Stimulated activated CD4-positive, alpha-beta T cell treated with anti-CD3 and anti-CD28 coated beads, TNF-alpha, amount 100 ng/mL, for 48 hours (primary cell): ENCODE data around the gene KRTAP7-1.

ENCODE experiments used
- DNase-seq, 3 donors: peaks; one replicate each; pipeline ENCODE4 v3.0.0-alpha.2; 2020; ENCODE audit warnings: low read depth in 3 of 3

Gene KRTAP7-1, protein sequence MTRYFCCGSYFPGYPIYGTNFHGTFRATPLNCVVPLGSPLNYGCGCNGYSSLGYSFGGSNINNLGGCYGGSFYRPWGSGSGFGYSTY

DNA sequence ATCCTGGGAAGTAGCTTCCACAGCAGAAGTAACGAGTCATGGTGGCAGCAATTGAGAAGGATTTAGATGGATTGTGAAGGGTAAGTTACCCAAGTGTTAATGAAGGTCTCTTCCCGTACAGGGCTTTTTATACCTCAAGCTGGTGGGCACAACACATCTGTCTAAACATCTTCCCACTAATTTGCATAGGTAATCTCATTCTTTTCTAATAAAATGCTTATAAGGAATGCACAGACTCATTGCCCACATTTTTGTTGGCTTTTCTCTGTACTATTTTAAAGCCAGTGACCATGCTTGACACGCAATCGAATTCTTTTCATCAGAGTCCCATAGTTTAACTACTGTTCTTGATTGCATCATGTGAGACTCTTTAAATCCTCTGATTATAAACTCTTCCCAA is at the start of gene KRTAP7-1:
KRTAP7-1 (minus strand) TSS at position 101 of the 400 bp plus-strand sequence; CDS start at position 40, 61 bp downstream.
- DNase-seq = no peak

DNA sequence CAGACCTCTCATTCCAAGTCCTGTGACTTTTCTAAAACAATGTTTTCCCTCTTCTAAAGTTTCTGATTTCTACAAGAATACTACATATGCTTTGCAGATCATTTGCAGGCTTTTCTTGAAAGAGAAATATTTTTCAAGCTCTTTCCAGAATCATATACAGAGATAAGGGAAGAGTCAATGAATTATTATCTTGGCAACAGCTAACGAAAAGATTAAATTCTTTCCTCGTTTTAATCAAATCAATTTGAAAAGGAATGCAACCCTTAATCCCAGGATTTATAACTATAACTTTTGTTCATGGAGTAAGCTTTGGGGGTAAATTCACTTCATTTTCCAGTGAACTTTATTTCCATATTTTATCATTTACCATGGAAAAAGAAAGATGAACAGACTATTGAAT is 45.0 kb upstream of the KRTAP7-1 start:
- no peak for DNase-seq

DNA sequence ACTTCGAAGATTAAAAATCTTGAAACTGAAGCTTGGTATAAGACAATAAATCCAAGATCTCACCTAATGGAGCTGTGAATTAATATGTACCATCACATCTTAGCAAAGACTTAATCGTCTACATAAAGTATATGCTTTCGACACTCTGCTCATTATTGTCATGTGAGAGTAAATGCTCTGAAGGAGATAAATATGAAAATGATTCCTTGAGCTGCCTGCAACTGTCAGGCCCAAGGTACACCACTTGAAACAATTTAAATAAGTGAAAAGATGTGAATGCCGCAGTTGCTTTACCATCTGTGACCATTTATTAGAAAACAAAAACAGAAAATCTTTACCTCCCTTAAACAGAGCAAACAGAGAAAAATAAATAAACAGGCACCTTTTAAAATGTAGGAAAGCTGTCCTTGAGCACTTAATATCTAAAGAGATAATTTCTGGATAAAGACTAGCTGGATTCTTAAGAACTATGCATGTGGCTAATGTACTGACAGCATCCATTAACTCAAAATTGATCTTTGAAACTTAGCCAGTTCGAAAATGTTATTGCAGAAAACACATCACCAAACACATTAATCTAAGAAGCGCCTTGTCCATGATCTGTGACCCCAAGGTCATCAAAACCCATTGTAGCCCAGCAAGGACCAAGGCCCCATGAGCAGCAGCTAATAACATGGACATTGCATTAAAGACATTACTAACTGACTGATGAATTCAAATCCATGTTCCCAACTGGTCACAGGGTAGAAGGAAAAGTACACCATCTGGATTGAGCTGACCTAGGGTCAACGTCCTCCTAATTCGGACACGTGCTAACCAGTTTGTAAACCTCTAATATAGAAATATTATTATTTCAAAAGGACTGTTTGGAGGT is 18.3 kb upstream of the KRTAP7-1 start:
- DNase-seq = no peak

DNA sequence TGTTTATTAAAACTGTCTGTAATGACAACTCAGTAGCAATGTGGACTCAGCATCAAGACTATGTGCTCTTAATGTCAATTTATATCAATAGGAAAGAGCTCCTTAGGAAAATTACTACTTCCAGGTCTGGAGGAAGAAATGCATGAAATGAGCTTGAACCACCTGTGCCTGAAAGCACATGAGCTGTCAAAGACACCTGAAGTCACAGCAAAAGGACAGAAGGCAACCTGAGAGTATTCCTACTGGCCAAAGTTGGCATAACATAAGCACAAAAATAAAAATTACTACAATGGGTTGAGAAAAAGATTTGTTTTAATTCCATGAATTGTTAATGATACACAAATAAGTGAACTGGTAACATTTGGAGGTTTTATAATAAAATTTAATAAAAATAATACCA is 13.4 kb upstream of the KRTAP7-1 start:
- no peak for DNase-seq

DNA sequence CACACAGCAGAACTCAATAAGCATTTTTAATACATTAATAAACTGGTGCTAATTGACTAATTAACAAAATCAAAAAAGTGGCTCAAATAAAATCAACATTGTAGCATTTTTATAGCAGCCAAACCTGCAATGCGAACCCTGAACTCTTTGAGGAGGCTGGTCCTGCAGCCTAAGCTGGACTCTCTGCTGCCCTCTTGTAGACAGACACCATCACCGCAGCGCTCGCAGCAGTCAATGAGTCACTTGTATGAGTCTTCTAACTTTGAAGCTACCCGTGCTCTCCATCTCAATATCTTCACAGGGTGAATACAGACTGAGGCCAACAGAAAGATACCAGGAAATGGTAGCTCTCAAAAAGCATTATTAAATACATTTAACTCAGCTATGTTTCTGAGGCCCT is 9.7 kb upstream of the KRTAP7-1 start:
- peak in 2 of 3 donors; percentile 10 to 23 for DNase-seq

DNA sequence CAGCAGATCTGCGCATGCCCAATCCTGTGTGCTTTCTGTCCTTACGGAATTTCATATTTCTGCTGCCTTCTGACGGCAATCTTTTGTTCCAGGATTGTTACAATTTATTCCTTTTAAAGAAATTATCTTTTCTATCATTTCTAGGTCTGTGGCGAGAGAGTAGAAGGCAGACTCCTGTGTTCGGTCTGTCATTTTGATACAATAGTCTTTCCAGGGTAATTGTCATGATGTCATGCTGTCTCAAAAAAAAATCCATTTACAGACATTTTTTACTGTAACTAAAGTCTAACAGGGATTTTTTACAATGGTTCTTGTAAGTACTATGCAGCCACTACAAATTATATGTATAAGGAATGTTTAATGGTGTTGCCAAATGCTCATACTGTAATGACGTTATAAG is 9.0 kb upstream of the KRTAP7-1 start:
- no peak for DNase-seq

DNA sequence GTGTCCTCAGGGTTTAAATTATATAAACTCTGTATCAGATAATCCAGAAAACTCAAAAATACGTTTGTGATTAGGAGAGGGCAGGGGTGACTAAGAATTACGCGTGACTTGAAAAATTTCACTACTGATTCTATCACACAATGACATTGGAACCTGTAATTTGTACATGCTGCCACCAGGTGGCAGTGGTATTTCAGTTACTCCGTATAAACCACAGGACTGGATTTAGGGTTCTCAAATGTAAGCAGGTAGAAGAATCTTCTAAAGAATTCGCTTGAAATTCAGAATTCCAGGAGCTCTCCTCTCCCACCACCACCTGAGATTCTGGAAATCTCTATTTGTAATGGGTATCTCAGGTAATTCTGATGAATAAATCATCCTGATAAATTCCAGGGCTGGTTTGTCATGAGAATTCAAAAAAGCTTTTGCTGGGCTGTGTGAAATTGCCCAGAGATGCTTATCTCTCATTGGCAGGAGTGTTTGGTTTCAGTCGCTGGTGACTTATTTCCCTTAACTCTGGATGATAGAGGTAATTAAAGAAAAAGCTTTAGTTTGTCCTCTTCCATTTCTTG is 1.7 kb upstream of the KRTAP7-1 start:
- peak in 2 of 3 donors; percentile 3 to 17 for DNase-seq

DNA sequence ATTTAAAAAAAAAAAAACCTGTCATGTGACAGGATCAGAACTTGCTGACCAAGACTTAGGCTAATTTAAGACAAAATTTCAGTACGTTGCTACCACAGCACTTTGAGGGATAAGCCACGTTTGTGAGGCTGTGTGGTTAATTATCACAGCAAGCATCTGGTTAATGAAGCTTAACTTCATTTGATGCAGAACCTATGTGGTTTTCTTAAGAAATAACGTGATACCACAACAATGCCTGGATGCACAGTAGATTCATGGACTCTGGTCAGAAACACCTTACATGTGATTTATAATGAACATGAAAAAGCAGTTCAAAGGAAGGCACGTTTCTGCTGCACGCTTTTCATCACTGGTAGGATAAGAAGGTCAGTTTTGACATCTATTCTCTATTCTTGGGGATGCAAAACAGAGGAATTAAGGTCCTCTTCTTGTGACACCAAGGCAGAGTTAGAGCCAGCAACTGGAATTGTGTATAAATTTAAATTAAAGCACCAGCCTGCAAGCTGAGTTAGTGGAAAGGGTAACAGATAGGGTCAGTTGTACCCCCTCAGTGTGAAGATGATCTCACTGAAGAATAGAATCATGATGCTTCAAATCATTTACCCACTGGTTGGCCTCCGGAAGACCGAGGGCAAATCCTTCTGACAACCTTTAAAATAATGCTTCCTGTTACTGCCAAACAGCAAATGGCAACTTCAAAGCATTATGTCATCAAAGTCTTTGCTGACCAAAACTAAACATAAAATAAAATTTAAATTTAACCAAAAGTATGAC is 10.5 kb downstream of the KRTAP7-1 start:
- no peak for DNase-seq

DNA sequence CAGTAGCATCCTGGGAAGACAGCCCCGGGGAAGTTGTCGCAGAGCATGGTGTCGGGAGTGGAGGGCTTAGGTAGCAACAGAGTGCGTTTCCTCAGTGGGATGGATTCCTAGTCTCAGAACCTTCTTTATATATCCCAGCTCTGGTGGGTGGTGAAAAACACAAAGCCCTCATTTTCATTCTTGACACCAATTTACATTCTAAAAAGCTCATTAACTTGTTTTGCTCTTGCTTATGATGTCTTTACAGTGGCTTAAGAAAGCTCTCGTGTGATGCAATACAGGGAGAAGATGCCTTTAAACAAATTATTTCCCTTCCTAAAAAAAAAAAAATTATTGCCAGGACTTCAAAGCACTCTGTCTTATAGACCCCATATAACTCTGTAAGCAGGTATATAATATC is 16.4 kb downstream of the KRTAP7-1 start, which contains the start of gene KRTAP8-1:
KRTAP8-1 (minus strand) TSS at position 101 of the 400 bp plus-strand sequence; CDS start at position 47, 54 bp downstream.
- DNase-seq = no peak

DNA sequence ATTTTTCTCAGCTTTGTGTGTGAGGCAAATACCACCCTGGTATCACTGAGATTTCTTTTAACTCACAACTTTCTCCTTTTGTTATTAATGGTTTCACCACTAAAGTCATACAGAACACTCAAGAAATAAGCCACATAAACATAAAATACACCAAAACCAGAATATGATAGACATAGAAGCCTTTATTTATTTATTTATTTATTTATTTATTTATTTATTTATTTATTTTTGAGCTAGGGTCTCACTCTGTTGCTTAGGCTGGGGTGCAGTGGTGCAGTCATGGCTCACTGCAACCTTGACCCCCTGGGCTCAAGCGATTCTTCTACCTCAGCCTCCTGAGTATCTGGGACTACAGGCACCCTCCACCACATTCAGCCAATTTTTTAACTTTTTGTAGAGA is 29.0 kb downstream of the KRTAP7-1 start:
- DNase-seq = no peak

DNA sequence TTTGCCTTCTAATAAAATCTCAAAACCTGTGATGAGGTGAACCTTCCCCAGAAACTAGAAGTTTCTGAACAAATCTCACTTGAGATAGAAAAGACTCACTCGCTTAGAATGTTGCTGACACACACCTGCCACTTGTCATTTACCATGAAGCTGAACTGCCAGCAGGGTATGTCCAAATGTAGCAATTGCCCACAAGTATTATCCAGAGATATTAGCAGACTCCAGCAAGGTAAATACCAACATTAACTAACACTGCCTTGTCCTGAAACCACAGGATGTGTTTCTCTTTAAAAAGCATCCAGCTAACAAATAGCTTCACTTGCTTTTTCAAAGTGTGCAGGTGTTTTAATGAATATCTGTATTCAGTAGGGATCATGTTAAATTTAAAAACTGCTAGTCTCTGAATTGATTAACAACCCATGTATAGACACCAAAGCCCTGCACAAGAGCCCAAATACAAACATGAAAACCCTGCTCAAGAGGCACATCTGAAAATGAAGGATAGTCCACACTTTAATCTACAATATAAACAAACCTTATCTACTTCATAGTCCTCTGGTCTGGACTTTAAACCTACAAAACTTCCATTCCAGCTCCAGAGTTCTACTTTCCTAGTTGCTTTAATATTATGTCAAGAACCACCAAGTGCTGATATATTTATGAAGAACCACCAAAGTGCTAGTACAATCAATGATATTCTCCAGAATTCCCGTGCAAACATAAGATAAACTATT is 35.8 kb downstream of the KRTAP7-1 start:
- no peak for DNase-seq

DNA sequence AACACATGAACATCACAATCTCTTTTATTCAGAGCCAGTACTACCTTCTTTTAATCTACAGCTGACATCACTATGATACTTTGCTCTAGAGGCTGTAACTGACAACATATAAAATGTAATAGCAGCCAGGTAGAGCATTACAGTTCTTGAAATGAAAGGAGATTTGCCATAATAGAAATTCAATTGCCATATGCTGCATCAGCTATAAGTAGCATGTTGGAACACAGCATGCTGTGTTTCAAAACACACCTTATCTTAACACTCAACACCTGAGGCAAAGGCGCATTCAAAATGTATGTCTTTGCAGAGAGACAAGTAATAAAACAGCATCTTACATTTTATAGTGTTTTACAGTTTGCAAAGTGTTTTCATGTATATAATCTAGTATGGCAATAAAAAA is 50.3 kb downstream of the KRTAP7-1 start:
- no peak for DNase-seq
